Lower leg skin (tissue), 4 donors: ENCODE measurements around the gene NOS3. TPM values are rescaled to one million over a fixed set of nuclear protein-coding genes. Genes with fewer than 3 reads are reported as not detected.

Experiments used
- DNase-seq, 2 donors: peaks; one replicate each; pipeline ENCODE4 v3.0.0-alpha.2; 2019; ENCODE audit warnings: low spot score in 2 of 2
- H3K4me3 ChIP-seq: fragments of 200-600 bp; sonication (generic); 2 replicates; pipeline ENCODE4 v1.5.1; 2017; ENCODE audit warnings: mild to moderate bottlenecking, low read depth; ENCODE audit not compliant: poor library complexity, severe bottlenecking
- POLR2A ChIP-seq, 2 donors: fragments of 450-650 bp; IDR thresholded peaks; one replicate each; pipeline ENCODE4 v1.6.1; 2016 to 2017; ENCODE audit warnings: antibody characterized with exemption in 2 of 2, mild to moderate bottlenecking in 1 of 2, moderate library complexity in 1 of 2
- WGBS, 2 donors: methylation state at CpG; one replicate each; pipeline ENCODE4 v1.1.5; 2018; 5-methylcytosine and 5-hydroxymethylcytosine counted together
- intact Hi-C: fragments of 100-400 bp; cut with DNase I; formaldehyde crosslinking; loops from one replicate; pipeline ENCODE4 v1.15.0; 2023; ENCODE audit warnings: low total_unique reads
- total RNA-seq, 4 donors: library from RNA; depleted of rRNA; stranded (reverse); fragments of >200 nt; gene quantifications; one replicate each; pipeline ENCODE4 v1.1.0, GENCODE V29; 2016
- TF ChIP-seq, protein P1 (sequence below), 3 donors: fragments of 450-650 bp; IDR thresholded peaks; one replicate each; pipeline ENCODE4 v1.5.1; 2016; ENCODE audit warnings: antibody characterized with exemption in 3 of 3, mild to moderate bottlenecking in 3 of 3, moderate library complexity in 2 of 3

Gene NOS3
- total RNA-seq, 4 donors from 2014 or later = 4.0 to 8.9 (median 5.8) TPM

GRCh38 chr7:151059367-151060112 lies 68.7 kb downstream of the NOS3 start, which contains the start of gene SLC4A2:
Gene SLC4A2, plus strand, starts transcription at chr7:151059589. Its CDS starts 2,399 bp downstream, at chr7:151061988.
- H3K4me3 ChIP-seq = peak within 1 kb of the TSS; percentile 68
- intact Hi-C loops = no loop called here
- 1% methylated on average over 24 to 54 of the region's 75 CpGs for WGBS, 2 donors
- peak; percentile 83 to 97 for DNase-seq
- TF ChIP-seq, protein P1, sequence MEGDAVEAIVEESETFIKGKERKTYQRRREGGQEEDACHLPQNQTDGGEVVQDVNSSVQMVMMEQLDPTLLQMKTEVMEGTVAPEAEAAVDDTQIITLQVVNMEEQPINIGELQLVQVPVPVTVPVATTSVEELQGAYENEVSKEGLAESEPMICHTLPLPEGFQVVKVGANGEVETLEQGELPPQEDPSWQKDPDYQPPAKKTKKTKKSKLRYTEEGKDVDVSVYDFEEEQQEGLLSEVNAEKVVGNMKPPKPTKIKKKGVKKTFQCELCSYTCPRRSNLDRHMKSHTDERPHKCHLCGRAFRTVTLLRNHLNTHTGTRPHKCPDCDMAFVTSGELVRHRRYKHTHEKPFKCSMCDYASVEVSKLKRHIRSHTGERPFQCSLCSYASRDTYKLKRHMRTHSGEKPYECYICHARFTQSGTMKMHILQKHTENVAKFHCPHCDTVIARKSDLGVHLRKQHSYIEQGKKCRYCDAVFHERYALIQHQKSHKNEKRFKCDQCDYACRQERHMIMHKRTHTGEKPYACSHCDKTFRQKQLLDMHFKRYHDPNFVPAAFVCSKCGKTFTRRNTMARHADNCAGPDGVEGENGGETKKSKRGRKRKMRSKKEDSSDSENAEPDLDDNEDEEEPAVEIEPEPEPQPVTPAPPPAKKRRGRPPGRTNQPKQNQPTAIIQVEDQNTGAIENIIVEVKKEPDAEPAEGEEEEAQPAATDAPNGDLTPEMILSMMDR (IDR thresholded peaks at IDR 0.05) = no peak
- TF ChIP-seq POLR2A (IDR thresholded peaks at IDR 0.05) = peak in 1 of 2 donors; percentile 39

- peak overlapping the region; percentile 68 for H3K4me3 ChIP-seq
- intact Hi-C loops = no loop called here
- WGBS, 2 donors = 0 to 1% methylated on average over 13 to 17 of the region's 17 CpGs
- TF ChIP-seq, protein P1 (IDR thresholded peaks at IDR 0.05) = no peak
- TF ChIP-seq POLR2A (IDR thresholded peaks at IDR 0.05) = no peak
- no peak for DNase-seq
Observed at GRCh38 chr7:151060113-151060415, 69.2 kb downstream of the NOS3 start.

DNA sequence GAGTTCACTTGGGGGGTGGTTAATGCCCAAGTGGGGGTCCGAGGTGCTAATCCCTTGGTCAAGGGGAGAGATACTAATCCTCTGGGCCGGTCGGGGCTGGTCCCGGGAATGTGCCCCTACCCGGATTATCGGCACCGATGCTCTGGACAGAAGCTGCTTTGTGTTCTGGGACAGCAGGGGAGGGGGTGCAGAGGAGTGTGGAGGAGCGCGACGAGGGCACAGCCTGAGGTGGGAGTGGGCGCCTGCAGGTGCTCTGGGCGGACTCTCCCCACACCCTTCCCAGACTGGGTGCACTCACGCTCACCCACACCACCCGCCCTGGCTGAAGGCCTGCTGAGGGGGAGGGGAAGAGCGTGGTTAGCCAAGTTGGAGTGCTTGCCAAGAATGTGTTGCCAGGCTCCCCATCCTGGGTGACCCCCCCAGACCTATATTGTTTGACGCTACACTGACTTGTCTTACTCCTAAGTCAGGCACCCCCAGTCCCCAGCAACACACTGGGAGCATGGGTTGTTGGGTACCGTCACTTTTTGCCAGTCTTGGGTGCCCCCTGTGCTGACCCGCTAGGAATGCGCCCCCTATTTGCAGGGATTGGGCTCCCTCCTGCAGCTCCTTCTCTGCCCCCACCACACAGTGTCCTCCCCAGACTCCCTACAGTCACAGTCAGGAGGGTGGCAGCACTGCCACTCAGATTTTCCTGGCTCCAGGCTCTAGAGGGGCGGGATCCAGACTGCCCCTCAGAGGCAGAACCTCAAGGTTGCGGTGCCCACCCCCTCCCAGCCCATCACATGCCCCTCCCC lies 69.8 kb downstream of the NOS3 start:
- DNase-seq = no peak
- intact Hi-C loops = no loop called here
- H3K4me3 ChIP-seq = peak overlapping the region; percentile 68
- no peak for TF ChIP-seq POLR2A (IDR thresholded peaks at IDR 0.05)
- TF ChIP-seq, protein P1 (IDR thresholded peaks at IDR 0.05) = no peak
- WGBS, 2 donors = 9 to 11% methylated on average over 21 of the region's 21 CpGs

- intact Hi-C loops = no loop called here
- TF ChIP-seq, protein P1 (IDR thresholded peaks at IDR 0.05) = no peak
- TF ChIP-seq POLR2A (IDR thresholded peaks at IDR 0.05) = no peak
- 67 to 74% methylated on average over 29 to 33 of the region's 33 CpGs for WGBS, 2 donors
- no peak overlapping the region for H3K4me3 ChIP-seq
- no peak for DNase-seq
Observed at GRCh38 chr7:151061213-151062110, 70.6 kb downstream of the NOS3 start.

GRCh38 chr7:151062111-151062398 lies 71.2 kb downstream of the NOS3 start:
- intact Hi-C loops = no loop called here
- no peak overlapping the region for H3K4me3 ChIP-seq
- DNase-seq = no peak
- TF ChIP-seq, protein P1 (IDR thresholded peaks at IDR 0.05) = no peak
- TF ChIP-seq POLR2A (IDR thresholded peaks at IDR 0.05) = no peak
- 73 to 81% methylated on average over 8 to 10 of the region's 11 CpGs for WGBS, 2 donors
